NK-92 (cell line): ENCODE results near the gene FRMD4A.
"Not testable (repeated sequence)": the region's sequence is repeated elsewhere in the genome, so short reads cannot be mapped to it uniquely, and the experiment has no call there.

Source experiments
- DNase-seq: peaks from one replicate; lab custom pipeline; 2025; ENCODE audit not compliant: unreplicated experiment; lab: John Stamatoyannopoulos, UW

The FRMD4A gene

DNA sequence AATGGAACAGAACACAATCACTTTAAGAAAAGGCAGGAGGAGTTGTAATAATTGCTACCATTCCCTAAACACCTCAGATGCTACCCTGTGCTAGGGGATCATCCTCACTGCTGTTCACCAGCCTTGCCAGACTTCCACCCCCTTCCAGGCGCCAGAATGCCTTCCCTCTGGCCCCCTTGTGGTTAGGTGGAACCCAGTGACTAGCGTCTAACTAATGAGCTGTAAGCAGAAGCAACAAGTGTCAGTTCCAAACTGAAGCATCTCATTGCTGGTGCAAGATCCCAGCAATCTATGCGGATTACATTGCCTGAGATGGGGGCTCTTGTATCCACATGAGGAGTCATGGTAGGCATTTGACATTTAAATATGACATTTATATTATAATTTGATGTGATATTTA lies 86.6 kb downstream of the FRMD4A start:
- no peak for DNase-seq

DNA sequence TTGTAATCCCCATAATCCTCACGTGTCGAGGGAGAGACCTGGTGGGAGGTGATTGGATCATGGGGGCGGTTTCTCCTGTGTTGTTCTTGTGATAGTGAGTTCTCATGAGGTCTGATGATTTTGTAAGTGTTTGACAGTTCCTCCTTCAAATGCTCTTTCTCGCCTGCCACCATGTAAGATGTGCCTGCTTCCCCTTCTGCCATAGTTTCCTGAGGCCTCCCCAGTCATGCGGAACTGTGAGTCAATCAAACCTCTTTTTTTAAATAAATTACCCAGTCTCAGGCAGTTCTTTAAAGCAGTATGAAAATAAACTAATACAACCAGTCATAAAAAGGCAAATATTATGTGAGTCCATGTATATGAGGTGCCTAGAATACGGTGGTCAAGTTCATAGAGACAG lies 87.5 kb downstream of the FRMD4A start:
- DNase-seq, result no peak

DNA sequence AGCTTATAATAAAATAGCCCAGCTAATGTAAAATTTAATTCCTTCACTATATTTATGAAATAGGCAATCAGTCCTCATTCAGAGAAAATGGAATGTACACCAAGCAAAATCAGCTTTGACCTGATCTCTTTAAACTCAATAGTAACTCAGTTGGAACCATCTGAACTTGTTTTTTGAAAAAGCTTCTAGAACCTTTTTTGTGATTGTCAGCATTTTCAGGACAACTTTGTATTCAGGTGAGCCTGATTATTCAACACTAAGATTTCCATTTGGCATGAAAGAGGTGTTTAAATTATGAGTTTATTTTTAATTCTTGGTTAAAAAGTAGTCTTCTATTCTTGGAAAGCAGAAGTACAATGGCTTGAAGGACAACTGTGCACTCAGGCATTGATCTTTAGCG lies 89.5 kb downstream of the FRMD4A start:
- DNase-seq, result no peak

DNA sequence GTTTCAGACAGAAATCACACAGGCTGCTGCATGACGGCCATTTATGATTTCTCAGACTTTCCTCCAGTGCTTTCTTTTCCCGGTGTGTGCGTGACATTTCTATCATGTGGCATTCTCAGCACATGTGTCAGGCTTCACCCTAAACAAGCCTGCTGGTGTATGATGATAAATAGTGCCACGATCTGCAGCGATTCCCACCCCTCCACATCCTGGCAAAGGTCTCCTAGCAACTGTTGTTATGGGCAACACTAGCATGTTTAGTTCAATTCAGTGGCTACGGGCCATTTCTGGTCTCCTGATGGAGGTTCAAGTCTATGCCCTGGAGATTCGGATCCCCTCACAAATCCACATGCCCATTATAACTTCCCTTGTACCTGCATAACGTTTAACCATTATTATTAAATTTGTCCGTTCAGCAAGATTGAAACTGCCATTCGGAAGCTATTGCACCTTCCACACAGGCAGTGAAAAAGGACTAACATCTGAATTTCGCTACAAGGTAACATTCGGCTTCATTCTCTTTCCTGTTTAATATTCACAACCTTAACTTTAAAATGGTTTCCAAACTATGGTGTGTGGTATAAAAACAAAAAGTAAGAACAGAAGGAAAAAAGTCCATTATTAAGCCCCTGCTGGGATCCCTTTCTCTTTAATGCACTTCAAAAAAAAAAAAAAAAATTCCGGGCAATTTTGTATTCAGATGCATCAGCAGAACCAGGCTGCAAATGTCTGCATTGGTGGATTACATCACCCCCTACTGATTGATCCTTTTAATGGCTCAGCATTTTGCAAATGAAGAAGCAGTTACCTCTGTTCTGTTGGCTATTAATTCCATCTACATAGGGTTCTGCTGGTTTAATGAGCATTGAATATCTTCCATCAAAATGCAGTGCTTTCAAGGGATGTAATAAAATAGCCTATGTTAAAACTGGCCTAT lies 90.2 kb downstream of the FRMD4A start:
- no peak for DNase-seq

DNA sequence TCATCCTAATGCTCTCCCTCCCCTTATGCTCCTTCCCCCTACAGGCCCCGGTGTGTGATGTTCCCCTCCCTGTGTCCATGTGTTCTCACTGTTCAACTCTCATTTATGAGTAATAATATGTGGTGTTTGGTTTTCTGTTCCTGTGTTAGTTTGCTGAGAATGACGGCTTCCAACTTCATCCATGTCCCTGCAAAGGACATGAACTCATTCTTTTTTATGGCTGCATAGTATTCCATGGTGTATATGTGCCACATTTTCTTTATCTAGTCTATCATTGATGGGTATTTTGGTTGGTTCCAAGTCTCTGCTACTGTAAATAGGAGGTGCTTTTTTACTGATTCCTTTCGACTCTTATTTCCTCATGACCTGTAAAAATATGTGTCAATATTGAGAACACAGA lies 92.1 kb downstream of the FRMD4A start:
- DNase-seq, result not testable (repeated sequence)

- DNase-seq, result no peak
Observed at GRCh38 chr10:14236341-14236740, 94.4 kb downstream of the FRMD4A start.

- no peak for DNase-seq
Observed at GRCh38 chr10:14235566-14236195, 95.0 kb downstream of the FRMD4A start.

DNA sequence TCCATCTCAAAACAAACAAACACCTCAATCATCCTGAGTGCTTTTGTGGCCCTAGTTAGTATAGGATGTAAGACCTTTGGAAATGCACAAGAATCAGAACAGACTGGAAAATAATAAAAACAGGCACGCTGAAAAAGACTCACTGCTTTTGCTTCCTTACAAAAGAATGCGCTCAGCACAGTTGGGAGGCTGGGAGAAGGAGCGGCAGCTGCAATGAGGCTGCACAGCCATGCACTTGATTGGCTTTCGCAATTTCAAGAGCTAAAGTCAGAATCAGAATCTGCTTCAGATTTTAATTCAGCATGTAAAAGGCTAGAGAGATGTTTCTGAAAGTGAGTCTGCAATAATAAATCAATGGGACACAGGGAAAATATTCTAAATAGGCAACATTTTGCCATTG lies 97.2 kb downstream of the FRMD4A start:
- DNase-seq, result no peak

GRCh38 chr10:14228798-14229197 lies 101.9 kb downstream of the FRMD4A start:
- DNase-seq, result not testable (repeated sequence)

GRCh38 chr10:14225379-14225778 lies 105.3 kb downstream of the FRMD4A start:
- DNase-seq, result no peak

- no peak for DNase-seq
Observed at GRCh38 chr10:14220026-14220425, 110.7 kb downstream of the FRMD4A start.

DNA sequence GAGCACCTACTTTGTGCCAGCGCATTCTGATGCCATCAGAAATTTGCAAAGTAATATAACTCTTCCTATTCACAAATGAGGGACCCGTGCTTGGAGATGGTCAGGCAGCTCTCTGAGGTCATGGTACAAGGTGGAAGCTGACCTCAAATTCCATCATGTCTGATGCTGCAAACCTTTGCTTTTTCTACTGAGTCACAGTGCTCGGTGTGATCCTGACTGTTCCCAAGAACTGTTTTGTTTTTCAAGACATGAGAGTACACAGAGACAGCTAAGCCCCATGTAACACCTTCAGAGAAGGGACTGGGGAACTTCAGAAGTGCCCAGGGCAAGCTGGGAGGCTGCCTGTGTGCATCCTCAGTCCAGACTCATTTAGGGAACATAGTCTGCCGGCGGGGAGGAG lies 111.3 kb downstream of the FRMD4A start:
- DNase-seq, result no peak

- no peak for DNase-seq
Observed at GRCh38 chr10:14215641-14216040, 115.1 kb downstream of the FRMD4A start.

DNA sequence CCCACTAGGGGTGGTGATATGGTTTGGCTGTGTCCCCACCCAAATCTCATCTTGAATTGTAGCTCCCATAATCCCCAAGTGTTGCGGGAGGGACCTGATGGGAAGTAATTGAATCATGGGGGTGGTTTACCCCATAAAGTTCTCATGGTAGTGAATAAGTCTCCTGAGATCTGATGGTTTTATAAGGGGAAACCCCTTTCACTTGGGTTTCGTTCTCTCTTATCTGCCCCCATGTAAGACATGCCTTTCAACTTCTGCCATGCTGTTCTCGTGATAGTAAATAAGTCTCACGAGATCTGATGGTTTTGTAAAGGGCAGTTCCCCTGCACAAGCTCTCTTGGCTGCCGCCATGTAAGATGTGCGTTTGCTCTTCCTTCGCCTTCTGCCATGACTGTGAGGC lies 117.0 kb downstream of the FRMD4A start:
- not testable (repeated sequence) for DNase-seq

DNA sequence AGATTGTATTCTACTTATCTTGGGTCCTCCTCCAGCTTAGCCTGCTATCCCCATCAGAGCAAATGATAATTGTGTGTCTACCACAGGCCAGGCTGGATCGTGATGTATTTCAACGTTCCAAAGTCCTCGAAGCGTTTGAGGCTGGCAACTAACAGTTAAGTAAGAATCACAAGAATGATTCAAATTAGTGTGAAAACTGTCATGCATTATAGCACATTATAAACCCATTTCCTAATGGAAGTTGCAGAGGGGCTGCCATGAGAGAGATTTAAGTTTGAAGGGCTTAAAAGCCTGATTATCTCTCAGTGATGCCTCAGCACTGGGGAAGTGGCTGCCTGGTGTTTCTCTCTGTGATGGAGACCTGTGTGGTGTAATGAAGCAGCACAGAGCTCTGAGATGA lies 119.1 kb downstream of the FRMD4A start:
- DNase-seq, result no peak

GRCh38 chr10:14208231-14208630 lies 122.5 kb downstream of the FRMD4A start:
- DNase-seq, result no peak

- DNase-seq, result no peak
Observed at GRCh38 chr10:14205233-14205632, 125.5 kb downstream of the FRMD4A start.

DNA sequence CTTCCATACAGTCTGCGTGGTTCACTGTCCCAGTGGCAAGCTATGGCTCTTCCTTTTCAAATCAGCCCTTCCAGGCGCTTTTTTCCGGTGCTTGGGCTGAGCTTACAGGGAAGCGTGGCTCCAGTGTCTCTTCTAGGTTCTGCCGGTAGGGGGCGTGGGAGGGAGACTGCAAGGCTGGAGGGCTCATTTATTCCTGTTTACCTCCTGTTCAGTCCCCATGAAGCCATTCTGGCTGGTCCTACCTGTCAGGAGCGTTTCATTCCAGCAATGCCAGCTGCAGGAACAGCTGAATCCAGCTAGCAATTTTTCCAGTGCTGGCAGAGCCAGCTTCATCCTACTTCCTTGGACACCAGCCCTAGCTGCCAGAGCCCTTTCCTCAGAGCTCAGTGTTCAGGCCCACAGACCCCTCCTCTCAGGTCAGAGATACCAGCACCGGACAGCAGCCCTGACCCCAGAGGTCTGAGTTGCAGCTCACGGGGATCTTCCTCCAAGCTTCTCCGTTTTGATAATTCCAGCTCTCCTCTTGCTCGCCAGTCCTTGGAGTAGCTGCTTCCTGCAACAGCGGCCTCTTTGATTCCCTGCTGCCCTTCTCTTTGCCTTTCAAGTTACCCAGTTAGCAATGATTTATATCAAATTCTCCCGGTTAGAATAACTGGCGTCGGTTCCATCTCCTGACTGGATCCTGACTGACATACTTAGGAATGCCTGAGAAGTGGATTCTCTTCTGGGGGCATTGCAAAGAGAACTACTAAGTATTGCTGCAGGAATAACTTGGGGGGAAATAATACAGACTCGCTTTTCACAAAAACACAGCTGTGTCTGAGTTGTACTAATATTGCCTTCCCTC lies 129.8 kb downstream of the FRMD4A start:
- no peak for DNase-seq

- not testable (repeated sequence) for DNase-seq
Observed at GRCh38 chr10:14199098-14199497, 131.6 kb downstream of the FRMD4A start.

DNA sequence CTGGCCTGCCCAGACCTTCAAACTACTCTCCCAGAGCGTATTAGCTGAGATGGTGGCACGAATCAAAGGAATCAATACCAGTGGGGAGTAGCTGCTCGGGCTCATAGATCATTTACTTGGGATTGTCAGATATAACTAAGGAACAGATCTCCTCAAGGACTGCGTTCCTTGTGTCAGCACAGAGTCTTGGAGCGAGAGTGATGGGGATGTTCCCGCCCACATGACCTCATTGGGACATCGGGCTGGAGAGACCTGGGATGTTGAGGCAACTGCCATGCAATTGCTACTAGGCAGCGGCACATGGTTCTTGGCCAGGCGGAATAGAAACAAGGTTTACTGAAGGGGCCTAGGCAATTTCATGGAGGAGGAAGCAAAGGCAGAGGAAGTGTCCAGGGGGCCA lies 132.6 kb downstream of the FRMD4A start:
- no peak for DNase-seq

DNA sequence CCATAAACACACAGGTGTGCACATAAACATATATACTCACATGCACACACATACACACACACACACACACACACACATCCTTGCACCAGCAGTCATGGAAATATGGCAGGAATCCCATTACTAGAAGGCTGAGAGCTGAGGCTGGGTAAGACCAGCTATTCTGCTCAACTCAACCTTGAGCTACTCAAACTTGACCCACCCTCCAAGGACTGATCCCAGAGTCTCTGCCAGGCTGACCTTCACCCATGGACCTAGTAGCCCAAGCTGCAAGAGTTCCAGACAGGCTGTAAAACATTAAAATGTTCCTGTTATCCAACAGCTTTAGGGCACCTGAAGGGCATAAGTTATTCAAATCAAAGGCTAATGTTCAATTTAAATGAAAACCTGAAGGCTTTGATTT lies 134.6 kb downstream of the FRMD4A start:
- no peak for DNase-seq

DNA sequence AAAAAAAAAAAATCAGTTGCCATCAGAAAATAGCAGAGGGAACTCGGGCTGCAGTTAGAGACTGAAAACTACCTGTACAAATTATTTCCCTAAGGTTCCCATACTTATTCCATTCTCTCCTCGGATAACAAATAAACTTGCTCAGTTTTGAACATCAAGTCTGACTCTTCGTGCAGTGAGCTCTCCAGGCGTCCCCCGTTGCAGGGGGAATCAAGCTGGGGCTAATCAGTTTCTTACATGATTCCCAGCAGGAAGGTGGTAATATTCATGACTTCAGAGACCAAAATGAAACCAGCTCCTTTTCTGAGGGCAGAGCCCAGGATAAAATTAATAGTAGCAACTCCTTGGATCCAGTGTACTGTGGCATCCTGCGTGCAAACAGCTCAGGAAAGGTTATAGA lies 135.3 kb downstream of the FRMD4A start:
- no peak for DNase-seq
